ENCODE results near the gene ZMIZ1. TPM values are rescaled to one million over a fixed set of nuclear protein-coding genes. Genes with fewer than 3 reads are reported as not detected.
A peak's percentile ranks its signal among the peaks of the same experiment; 100 is the strongest.

The ZMIZ1 gene
- total and polyA plus RNA-seq, 4 donors: 3.9 to 19.1 (median 9.8) TPM

- TF ChIP-seq RAD21 (IDR thresholded peaks at IDR 0.05): no peak
- no peak for TF ChIP-seq FOXA2 (IDR thresholded peaks at IDR 0.05)
Measured at GRCh38 chr10:79266084-79266483, 197.3 kb downstream of the ZMIZ1 start (continued).

- peak overlapping the region; percentile 77 to 80 for H3K27ac ChIP-seq (ENCODE audit: low read depth in 1 of 2, low read length in 2 of 2)
- no peaks in the 10 kb centered on the region for H3K9me3 ChIP-seq (ENCODE audit: control insufficient read depth in 4 of 4, low read length in 3 of 4)
- no peak for DNase-seq (ENCODE audit: low spot score)
- H3K4me1 ChIP-seq (ENCODE audit: control insufficient read depth in 4 of 4, insufficient read depth in 4 of 4, low read length in 3 of 4): peaks cover 1 to 28% (median 4%) of the 10 kb centered on the region in 4 donors
- H3K9ac ChIP-seq (ENCODE audit: low read depth in 1 of 2, low read length in 2 of 2): no peak overlapping the region
- 69% methylated on average over 11 of the region's 11 CpGs for WGBS
- no peak overlapping the region for H3K4me3 ChIP-seq (ENCODE audit: low read depth in 1 of 3, low read length in 3 of 3)
- no peaks in the 10 kb centered on the region for H3K27me3 ChIP-seq (ENCODE audit: control insufficient read depth in 4 of 4, insufficient read depth in 4 of 4, low read length in 3 of 4)
- H3K36me3 ChIP-seq (ENCODE audit: control insufficient read depth in 4 of 4, insufficient read depth in 3 of 4, low read depth in 1 of 4, low read length in 3 of 4): peaks cover 0 to 4% (median 0%) of the 10 kb centered on the region in 4 donors
- TF ChIP-seq YY1 (IDR thresholded peaks at IDR 0.05): no peak
- peak in 1 of 2 donors; percentile 21 for TF ChIP-seq RAD21 (IDR thresholded peaks at IDR 0.05)
- peak in 1 of 2 donors; percentile 7 for TF ChIP-seq RXRA (IDR thresholded peaks at IDR 0.05)
- peak; percentile 26 for TF ChIP-seq SP1 (IDR thresholded peaks at IDR 0.05)
- TF ChIP-seq ZBTB33 (IDR thresholded peaks at IDR 0.05): no peak
- peak in 1 of 2 donors; percentile 19 for TF ChIP-seq GABPA (IDR thresholded peaks at IDR 0.05 in 1 of 2, conservative IDR thresholded peaks at IDR 0.05 in 1 of 2)
- peak; percentile 52 for TF ChIP-seq NR2F2 (IDR thresholded peaks at IDR 0.05)
- TF ChIP-seq CTCF (IDR thresholded peaks at IDR 0.05; ENCODE audit: low read depth, low read length, missing input control): no peak
- TF ChIP-seq EGR1 (IDR thresholded peaks at IDR 0.05; ENCODE audit: low read depth in 2 of 2): peak in 1 of 2 donors; percentile 29
Measured at GRCh38 chr10:79266543-79267312, 198.0 kb downstream of the ZMIZ1 start.

GRCh38 chr10:79267499-79267898 lies 198.7 kb downstream of the ZMIZ1 start:
- Histone ChIP-seq H3K27ac (ENCODE audit: low read depth in 1 of 2, low read length in 2 of 2) (peak overlapping the region; percentile 24 to 80), H3K4me1 (ENCODE audit: control insufficient read depth in 4 of 4, insufficient read depth in 4 of 4, low read length in 3 of 4) (peaks cover 0 to 28% (median 3%) of the 10 kb centered on the region in 4 donors), H3K9me3 (ENCODE audit: control insufficient read depth in 4 of 4, low read length in 3 of 4) (no peaks in the 10 kb centered on the region), H3K9ac (ENCODE audit: low read depth in 1 of 2, low read length in 2 of 2) (no peak overlapping the region), H3K4me3 (ENCODE audit: low read depth in 1 of 3, low read length in 3 of 3) (no peak overlapping the region), H3K36me3 (ENCODE audit: control insufficient read depth in 4 of 4, insufficient read depth in 3 of 4, low read depth in 1 of 4, low read length in 3 of 4) (peaks cover 0 to 4% (median 0%) of the 10 kb centered on the region in 4 donors), H3K27me3 (ENCODE audit: control insufficient read depth in 4 of 4, insufficient read depth in 4 of 4, low read length in 3 of 4) (no peaks in the 10 kb centered on the region)
- TF ChIP-seq GABPA (IDR thresholded peaks at IDR 0.05 in 1 of 2, conservative IDR thresholded peaks at IDR 0.05 in 1 of 2): no peak
- no peak for TF ChIP-seq NR2F2 (IDR thresholded peaks at IDR 0.05)
- no peak for TF ChIP-seq RAD21 (IDR thresholded peaks at IDR 0.05)
- no peak for TF ChIP-seq CTCF (IDR thresholded peaks at IDR 0.05; ENCODE audit: low read depth, low read length, missing input control)
- no peak for TF ChIP-seq JUND (IDR thresholded peaks at IDR 0.05)
- TF ChIP-seq SP1 (IDR thresholded peaks at IDR 0.05): no peak
- TF ChIP-seq MAX (IDR thresholded peaks at IDR 0.05): no peak
- TF ChIP-seq TAF1 (conservative IDR thresholded peaks at IDR 0.05): no peak
- 81% methylated on average over 3 of the region's 3 CpGs for WGBS
- DNase-seq (ENCODE audit: low spot score): no peak
